Loucy (cell line): ENCODE data around the gene SECTM1.

Source experiments
- H2AFZ ChIP-seq: fragments of 200-600 bp; sonication (generic); 2 replicates; pipeline ENCODE4 v1.6.0; 2016; ENCODE audit warnings: antibody characterized with exemption, mild to moderate bottlenecking, low read length, moderate library complexity
- H3F3A ChIP-seq: fragments of 200-600 bp; 2 replicates; pipeline ENCODE4 v1.6.0; 2016; ENCODE audit warnings: antibody characterized with exemption, low read depth, mild to moderate bottlenecking
- H3K27me3 ChIP-seq: fragments of 200-600 bp; sonication (generic); 2 replicates; pipeline ENCODE4 v1.6.1; 2014; ENCODE audit warnings: low read length, mild to moderate bottlenecking; ENCODE audit not compliant: insufficient read depth, poor library complexity, severe bottlenecking
- H3K36me3 ChIP-seq: fragments of 200-600 bp; sonication (generic); 2 replicates; pipeline ENCODE4 v1.6.1; 2016; ENCODE audit warnings: low read length; ENCODE audit not compliant: insufficient read depth
- H3K4me1 ChIP-seq: fragments of 200-600 bp; sonication (generic); 2 replicates; pipeline ENCODE4 v1.5.1; 2014; ENCODE audit warnings: low read length, mild to moderate bottlenecking; ENCODE audit not compliant: insufficient read depth, poor library complexity, severe bottlenecking
- H3K4me2 ChIP-seq: fragments of 200-600 bp; sonication (generic); 2 replicates; pipeline ENCODE4 v1.6.0; 2014; ENCODE audit warnings: antibody characterized with exemption, low read length, low read depth, mild to moderate bottlenecking; ENCODE audit not compliant: poor library complexity, severe bottlenecking
- H3K4me3 ChIP-seq: fragments of 200-600 bp; sonication (generic); 2 replicates; pipeline ENCODE4 v1.5.1; 2014; ENCODE audit warnings: low read length, mild to moderate bottlenecking, mixed read lengths; ENCODE audit not compliant: poor library complexity, severe bottlenecking
- H3K79me2 ChIP-seq: fragments of 200-600 bp; sonication (generic); 2 replicates; pipeline ENCODE4 v1.6.1; 2014; ENCODE audit warnings: low read length; ENCODE audit not compliant: insufficient read depth
- H3K9ac ChIP-seq: fragments of 200-600 bp; sonication (generic); 2 replicates; pipeline ENCODE4 v1.6.0; 2014; ENCODE audit warnings: mild to moderate bottlenecking, low read depth, low read length, moderate library complexity; ENCODE audit not compliant: poor library complexity, severe bottlenecking
- H3K9me2 ChIP-seq: fragments of 200-600 bp; sonication (generic); replicated peaks from 2 replicates; pipeline ENCODE4 v1.6.1; 2016; ENCODE audit warnings: low read depth, low read length, mixed read lengths
- H3K9me3 ChIP-seq: fragments of 200-600 bp; sonication (generic); 2 replicates; pipeline ENCODE4 v1.6.1; 2014; ENCODE audit warnings: mild to moderate bottlenecking, antibody characterized with exemption, low read length, low read depth; ENCODE audit not compliant: insufficient read depth
- H4K20me1 ChIP-seq: fragments of 200-600 bp; sonication (generic); 2 replicates; pipeline ENCODE4 v1.6.0; 2014; ENCODE audit warnings: antibody characterized with exemption, low read length, mild to moderate bottlenecking; ENCODE audit not compliant: insufficient read depth, poor library complexity, severe bottlenecking
- EZH2phosphoT487 ChIP-seq: fragments of 200-600 bp; IDR thresholded peaks from 2 replicates; pipeline ENCODE4 v1.6.1; 2018; ENCODE audit warnings: antibody characterized with exemption, mild to moderate bottlenecking, moderate library complexity, borderline replicate concordance
- TF ChIP-seq, protein P1 (sequence below): fragments of 200-600 bp; sonication (generic); conservative IDR thresholded peaks from 2 replicates; pipeline ENCODE4 v1.5.1; 2014; ENCODE audit warnings: mild to moderate bottlenecking, antibody characterized with exemption, low read length

SECTM1 gene

DNA sequence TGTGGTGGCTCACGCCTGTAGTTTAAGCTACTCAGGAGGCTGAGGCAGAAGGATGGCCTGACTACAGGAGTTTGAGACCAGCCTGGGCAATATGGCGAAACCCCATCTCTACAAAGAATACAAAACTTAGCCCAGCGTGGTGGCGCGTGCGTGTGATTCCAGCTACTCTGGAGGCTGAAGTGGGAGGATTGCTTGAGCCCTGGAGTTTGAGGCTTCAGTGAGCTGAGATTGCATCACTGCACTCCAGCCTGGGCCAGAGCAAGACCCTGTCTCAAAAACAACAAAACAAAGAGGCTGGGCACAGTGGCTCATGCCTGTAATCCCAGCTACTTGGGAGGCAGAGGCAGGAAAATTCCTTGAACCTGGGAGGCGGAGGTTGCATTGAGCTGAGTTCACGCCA lies 53.0 kb downstream of the SECTM1 start:
- Histone ChIP-seq H3K79me2 (no peaks in the 10 kb centered on the region), H2AFZ (no peak overlapping the region), H3K9me3 (no peaks in the 10 kb centered on the region), H3K9me2 (no peaks in the 10 kb centered on the region), H3K36me3 (no peaks in the 10 kb centered on the region), H3K4me3 (no peak overlapping the region), H3K27me3 (no peaks in the 10 kb centered on the region), H3K4me1 (peaks cover 7% of the 10 kb centered on the region), H4K20me1 (no peaks in the 10 kb centered on the region), H3K9ac (no peak overlapping the region), H3K4me2 (no peak overlapping the region), H3F3A (no peaks in the 10 kb centered on the region)
- TF ChIP-seq, protein P1, sequence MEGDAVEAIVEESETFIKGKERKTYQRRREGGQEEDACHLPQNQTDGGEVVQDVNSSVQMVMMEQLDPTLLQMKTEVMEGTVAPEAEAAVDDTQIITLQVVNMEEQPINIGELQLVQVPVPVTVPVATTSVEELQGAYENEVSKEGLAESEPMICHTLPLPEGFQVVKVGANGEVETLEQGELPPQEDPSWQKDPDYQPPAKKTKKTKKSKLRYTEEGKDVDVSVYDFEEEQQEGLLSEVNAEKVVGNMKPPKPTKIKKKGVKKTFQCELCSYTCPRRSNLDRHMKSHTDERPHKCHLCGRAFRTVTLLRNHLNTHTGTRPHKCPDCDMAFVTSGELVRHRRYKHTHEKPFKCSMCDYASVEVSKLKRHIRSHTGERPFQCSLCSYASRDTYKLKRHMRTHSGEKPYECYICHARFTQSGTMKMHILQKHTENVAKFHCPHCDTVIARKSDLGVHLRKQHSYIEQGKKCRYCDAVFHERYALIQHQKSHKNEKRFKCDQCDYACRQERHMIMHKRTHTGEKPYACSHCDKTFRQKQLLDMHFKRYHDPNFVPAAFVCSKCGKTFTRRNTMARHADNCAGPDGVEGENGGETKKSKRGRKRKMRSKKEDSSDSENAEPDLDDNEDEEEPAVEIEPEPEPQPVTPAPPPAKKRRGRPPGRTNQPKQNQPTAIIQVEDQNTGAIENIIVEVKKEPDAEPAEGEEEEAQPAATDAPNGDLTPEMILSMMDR, result no peak
- TF ChIP-seq EZH2phosphoT487, result no peak

DNA sequence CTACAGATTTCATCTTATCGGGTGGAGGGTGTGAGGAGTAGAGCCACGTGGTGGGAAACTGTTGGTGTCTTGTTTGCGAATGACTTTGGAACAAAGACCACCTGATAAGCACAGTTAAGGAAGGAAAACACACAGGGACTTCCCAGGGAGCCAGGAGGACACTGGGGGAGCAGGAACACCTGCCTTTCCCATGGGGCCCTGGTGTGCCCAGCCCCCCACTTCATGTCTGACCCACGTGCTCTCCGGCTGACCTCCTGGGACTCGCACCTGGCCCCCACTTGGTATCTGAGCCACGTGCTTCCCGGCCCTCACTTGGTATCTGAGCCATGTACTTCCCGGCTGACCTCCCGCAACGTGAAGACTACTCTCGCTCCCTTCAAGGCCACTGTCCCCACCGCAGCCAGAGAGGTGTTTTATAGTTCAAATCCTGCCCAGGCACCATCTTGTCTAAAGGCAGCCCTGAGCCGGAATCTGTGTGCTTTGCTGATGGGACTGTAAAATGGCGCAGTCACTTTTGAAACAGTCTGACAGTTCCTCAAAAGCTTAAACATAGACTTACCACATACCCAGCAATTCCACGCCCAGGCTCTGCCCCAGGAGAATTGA lies 54.7 kb downstream of the SECTM1 start:
- Histone ChIP-seq H3K4me1 (peaks cover 10% of the 10 kb centered on the region), H3K27me3 (no peaks in the 10 kb centered on the region), H3K4me2 (no peak overlapping the region), H3K9me2 (no peaks in the 10 kb centered on the region), H3K4me3 (no peak overlapping the region), H4K20me1 (no peaks in the 10 kb centered on the region), H3K36me3 (no peaks in the 10 kb centered on the region), H3K79me2 (no peaks in the 10 kb centered on the region), H3K9me3 (no peaks in the 10 kb centered on the region), H2AFZ (no peak overlapping the region), H3K9ac (no peak overlapping the region), H3F3A (no peaks in the 10 kb centered on the region)
- TF ChIP-seq, protein P1, result no peak
- no peak for TF ChIP-seq EZH2phosphoT487

DNA sequence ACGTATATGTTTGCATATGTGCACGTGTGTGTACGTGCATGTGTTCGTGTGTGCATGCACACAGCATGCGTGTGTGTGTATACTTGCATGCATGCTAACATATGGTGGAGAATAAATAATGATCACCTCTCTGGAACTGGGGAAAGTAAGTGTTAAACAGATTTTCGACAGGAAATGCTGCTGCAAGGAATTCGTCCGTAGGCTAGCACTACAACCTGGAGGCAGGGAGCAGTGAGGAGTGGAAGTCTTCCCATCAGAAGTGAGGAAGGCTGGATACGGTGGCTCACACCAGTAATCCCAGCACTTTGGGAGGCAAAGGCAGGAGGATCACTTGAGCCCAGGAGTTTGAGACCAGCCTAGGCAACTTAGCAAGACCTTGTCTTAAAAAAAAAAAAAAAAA lies 55.3 kb downstream of the SECTM1 start:
- no peaks in the 10 kb centered on the region for H4K20me1 ChIP-seq
- H3K4me1 ChIP-seq, result peaks cover 13% of the 10 kb centered on the region
- H3K4me2 ChIP-seq, result no peak overlapping the region

More for the DNA sequence above, 55.3 kb downstream of the SECTM1 start:
- Histone ChIP-seq H3K9me2 (no peaks in the 10 kb centered on the region), H3K9ac (no peak overlapping the region), H3K36me3 (no peaks in the 10 kb centered on the region), H3F3A (no peaks in the 10 kb centered on the region; the same call in 1 of the 2 replicates), H2AFZ (no peak overlapping the region), H3K79me2 (peaks cover 1% of the 10 kb centered on the region; the same call in 1 of the 2 replicates), H3K4me3 (no peak overlapping the region), H3K9me3 (no peaks in the 10 kb centered on the region), H3K27me3 (peaks cover 3% of the 10 kb centered on the region)
- no peak for TF ChIP-seq EZH2phosphoT487
- TF ChIP-seq, protein P1, result no peak
